ENCODE results near the gene C19orf18. TPM values are rescaled to one million over a fixed set of nuclear protein-coding genes. Genes with fewer than 3 reads are reported as not detected.

The C19orf18 gene
- total and polyA plus RNA-seq, 8 donors = 2.1 to 4.0 (median 3.2) TPM; not detected in 5

DNA sequence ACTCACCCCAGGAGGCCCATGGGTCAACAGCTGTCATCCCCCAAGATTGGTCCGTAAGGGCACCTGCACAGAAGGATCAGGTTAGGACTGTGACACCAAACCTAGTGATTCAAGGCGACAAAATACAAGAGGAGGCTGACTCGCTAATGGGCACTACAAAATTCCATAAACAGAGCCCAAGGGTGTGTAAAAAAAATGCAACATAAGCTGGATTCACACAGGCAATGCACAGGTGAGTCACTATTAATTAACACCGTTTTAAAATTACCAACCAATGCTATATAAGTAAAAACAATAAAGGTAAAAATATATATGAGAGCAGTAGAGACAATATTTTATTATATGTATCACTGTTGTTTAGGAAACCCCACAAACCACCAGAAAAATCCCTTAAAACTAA lies 26.3 kb upstream of the C19orf18 start:
- no peak for DNase-seq
- H3K4me1 ChIP-seq = peaks cover 4 to 35% (median 26%) of the 10 kb centered on the region in 4 donors
- 96 to 100% (median 99%) methylated on average over 4 of the region's 4 CpGs for WGBS, 5 donors
- peaks cover 53 to 86% (median 68%) of the 10 kb centered on the region in 4 donors for H3K9me3 ChIP-seq
- peaks cover 41 to 75% (median 67%) of the 10 kb centered on the region in 4 donors for H3K36me3 ChIP-seq
- no peak overlapping the region for H3K27ac ChIP-seq
- H3K27me3 ChIP-seq = no peaks in the 10 kb centered on the region
- TF ChIP-seq, protein P1, sequence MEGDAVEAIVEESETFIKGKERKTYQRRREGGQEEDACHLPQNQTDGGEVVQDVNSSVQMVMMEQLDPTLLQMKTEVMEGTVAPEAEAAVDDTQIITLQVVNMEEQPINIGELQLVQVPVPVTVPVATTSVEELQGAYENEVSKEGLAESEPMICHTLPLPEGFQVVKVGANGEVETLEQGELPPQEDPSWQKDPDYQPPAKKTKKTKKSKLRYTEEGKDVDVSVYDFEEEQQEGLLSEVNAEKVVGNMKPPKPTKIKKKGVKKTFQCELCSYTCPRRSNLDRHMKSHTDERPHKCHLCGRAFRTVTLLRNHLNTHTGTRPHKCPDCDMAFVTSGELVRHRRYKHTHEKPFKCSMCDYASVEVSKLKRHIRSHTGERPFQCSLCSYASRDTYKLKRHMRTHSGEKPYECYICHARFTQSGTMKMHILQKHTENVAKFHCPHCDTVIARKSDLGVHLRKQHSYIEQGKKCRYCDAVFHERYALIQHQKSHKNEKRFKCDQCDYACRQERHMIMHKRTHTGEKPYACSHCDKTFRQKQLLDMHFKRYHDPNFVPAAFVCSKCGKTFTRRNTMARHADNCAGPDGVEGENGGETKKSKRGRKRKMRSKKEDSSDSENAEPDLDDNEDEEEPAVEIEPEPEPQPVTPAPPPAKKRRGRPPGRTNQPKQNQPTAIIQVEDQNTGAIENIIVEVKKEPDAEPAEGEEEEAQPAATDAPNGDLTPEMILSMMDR (IDR thresholded peaks at IDR 0.05) = no peak
- TF ChIP-seq EP300 (IDR thresholded peaks at IDR 0.05) = no peak
- TF ChIP-seq POLR2AphosphoS5 (IDR thresholded peaks at IDR 0.05) = no peak
- no peak for TF ChIP-seq POLR2A (IDR thresholded peaks at IDR 0.05)
- no peak overlapping the region for H3K4me3 ChIP-seq
- intact Hi-C loops (cut with DNase I; ENCODE audit: low total_unique reads) = no loop called here

DNA sequence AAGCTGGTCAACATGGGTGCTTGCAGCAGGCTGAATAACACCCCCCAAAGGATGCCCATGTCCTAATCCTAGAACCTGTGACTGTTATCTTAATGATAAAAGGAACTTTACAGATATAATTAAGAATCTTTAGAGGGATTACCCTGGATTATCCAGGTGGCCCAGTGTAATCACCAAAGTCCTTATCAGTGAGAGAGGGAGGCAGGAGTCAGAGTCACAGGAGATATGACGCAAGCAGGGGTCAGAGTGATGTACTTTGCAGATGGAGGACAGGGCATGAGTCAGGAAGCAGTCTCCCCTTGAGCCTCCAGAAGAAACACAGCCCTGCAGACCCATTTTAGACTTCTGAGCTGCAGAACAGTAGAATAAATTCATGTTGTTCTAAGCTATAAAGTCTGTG lies 18.5 kb upstream of the C19orf18 start:
- Histone ChIP-seq H3K36me3 (peaks cover 51 to 100% (median 93%) of the 10 kb centered on the region in 4 donors), H3K4me3 (no peak overlapping the region), H3K27ac (no peak overlapping the region), H3K9me3 (peaks cover 61 to 99% (median 94%) of the 10 kb centered on the region in 4 donors), H3K4me1 (no peaks in the 10 kb centered on the region), H3K27me3 (no peaks in the 10 kb centered on the region)
- TF ChIP-seq EP300 (IDR thresholded peaks at IDR 0.05) = no peak
- TF ChIP-seq POLR2A (IDR thresholded peaks at IDR 0.05) = no peak
- no peak for TF ChIP-seq POLR2AphosphoS5 (IDR thresholded peaks at IDR 0.05)
- TF ChIP-seq, protein P1 (IDR thresholded peaks at IDR 0.05) = no peak
- WGBS, 5 donors = 90 to 100% (median 96%) methylated on average over 1 of the region's 1 CpG
- intact Hi-C loops (cut with DNase I; ENCODE audit: low total_unique reads) = no loop called here
- no peak for DNase-seq

- no peak overlapping the region for H3K27ac ChIP-seq
- no peaks in the 10 kb centered on the region for H3K4me1 ChIP-seq
- WGBS, 5 donors = 94 to 97% (median 96%) methylated on average over 3 of the region's 3 CpGs
- DNase-seq = no peak
- peaks cover 96 to 100% (median 100%) of the 10 kb centered on the region in 4 donors for H3K9me3 ChIP-seq
- H3K36me3 ChIP-seq = peaks cover 54 to 100% (median 79%) of the 10 kb centered on the region in 4 donors
- intact Hi-C loops (cut with DNase I; ENCODE audit: low total_unique reads) = no loop called here
- H3K4me3 ChIP-seq = no peak overlapping the region
- H3K27me3 ChIP-seq = no peaks in the 10 kb centered on the region
- TF ChIP-seq, protein P1 (IDR thresholded peaks at IDR 0.05) = no peak
- no peak for TF ChIP-seq POLR2A (IDR thresholded peaks at IDR 0.05)
- TF ChIP-seq EP300 (IDR thresholded peaks at IDR 0.05) = no peak
- TF ChIP-seq POLR2AphosphoS5 (IDR thresholded peaks at IDR 0.05) = no peak
Observed at GRCh38 chr19:57978586-57979289, 4.4 kb upstream of the C19orf18 start.

GRCh38 chr19:57964761-57965160 lies 9.6 kb downstream of the C19orf18 start:
- intact Hi-C loops (cut with DNase I; ENCODE audit: low total_unique reads) = no loop called here
- TF ChIP-seq EP300 (IDR thresholded peaks at IDR 0.05) = no peak
- no peak for TF ChIP-seq POLR2AphosphoS5 (IDR thresholded peaks at IDR 0.05)
- TF ChIP-seq, protein P1 (IDR thresholded peaks at IDR 0.05) = no peak
- TF ChIP-seq POLR2A (IDR thresholded peaks at IDR 0.05) = no peak

More at GRCh38 chr19:57964761-57965160, 9.6 kb downstream of the C19orf18 start:
- Histone ChIP-seq H3K4me1 (no peaks in the 10 kb centered on the region), H3K9me3 (peaks cover 15 to 100% (median 90%) of the 10 kb centered on the region in 4 donors), H3K4me3 (no peak overlapping the region), H3K36me3 (peaks cover 0 to 80% (median 13%) of the 10 kb centered on the region in 4 donors), H3K27me3 (no peaks in the 10 kb centered on the region), H3K27ac (no peak overlapping the region)
- DNase-seq = no peak
- WGBS, 5 donors = 86 to 95% (median 93%) methylated on average over 8 of the region's 8 CpGs
